Esophagus squamous epithelium (tissue), 4 donors: Measurements from ENCODE around the gene DDOST.

ENCODE experiments used
- POLR2A ChIP-seq, 4 donors: fragments of 450-650 bp; IDR thresholded peaks; one replicate each; pipeline ENCODE4 v1.6.1; 2017; ENCODE audit warnings: antibody characterized with exemption in 4 of 4, mild to moderate bottlenecking in 4 of 4, moderate library complexity in 3 of 4
- TF ChIP-seq, protein P1 (sequence below), 6 experiments: fragments of 450-650 bp in 4 of 6; fragments of 200-600 bp in 2 of 6; sonication (generic) in 2 of 6; IDR thresholded peaks; one replicate each; pipeline ENCODE4 v1.5.1; 2016 to 2019; ENCODE audit warnings: antibody characterized with exemption in 6 of 6, mild to moderate bottlenecking in 4 of 6, moderate library complexity in 4 of 6

DNA sequence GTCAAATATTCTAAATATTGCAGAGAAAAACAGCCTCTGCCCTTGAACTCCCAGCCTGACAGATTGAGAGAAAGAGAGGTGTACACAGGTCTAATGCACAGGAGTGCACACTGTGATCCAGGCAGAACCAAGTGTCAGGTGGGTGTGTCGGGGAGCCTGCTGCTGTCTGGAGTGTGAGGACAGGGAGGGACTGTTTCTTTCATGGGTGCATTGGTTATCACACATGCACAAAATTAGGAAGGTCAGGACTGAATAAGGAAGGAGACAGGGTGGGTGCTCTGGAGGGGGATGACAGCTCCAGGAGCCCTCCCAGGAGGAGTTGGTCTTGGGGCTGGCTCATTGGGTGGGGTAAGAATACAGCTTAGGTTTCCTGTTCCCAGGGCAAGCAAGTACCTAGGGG, 41.2 kb downstream of the DDOST start:
- TF ChIP-seq, protein P1, sequence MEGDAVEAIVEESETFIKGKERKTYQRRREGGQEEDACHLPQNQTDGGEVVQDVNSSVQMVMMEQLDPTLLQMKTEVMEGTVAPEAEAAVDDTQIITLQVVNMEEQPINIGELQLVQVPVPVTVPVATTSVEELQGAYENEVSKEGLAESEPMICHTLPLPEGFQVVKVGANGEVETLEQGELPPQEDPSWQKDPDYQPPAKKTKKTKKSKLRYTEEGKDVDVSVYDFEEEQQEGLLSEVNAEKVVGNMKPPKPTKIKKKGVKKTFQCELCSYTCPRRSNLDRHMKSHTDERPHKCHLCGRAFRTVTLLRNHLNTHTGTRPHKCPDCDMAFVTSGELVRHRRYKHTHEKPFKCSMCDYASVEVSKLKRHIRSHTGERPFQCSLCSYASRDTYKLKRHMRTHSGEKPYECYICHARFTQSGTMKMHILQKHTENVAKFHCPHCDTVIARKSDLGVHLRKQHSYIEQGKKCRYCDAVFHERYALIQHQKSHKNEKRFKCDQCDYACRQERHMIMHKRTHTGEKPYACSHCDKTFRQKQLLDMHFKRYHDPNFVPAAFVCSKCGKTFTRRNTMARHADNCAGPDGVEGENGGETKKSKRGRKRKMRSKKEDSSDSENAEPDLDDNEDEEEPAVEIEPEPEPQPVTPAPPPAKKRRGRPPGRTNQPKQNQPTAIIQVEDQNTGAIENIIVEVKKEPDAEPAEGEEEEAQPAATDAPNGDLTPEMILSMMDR (IDR thresholded peaks at IDR 0.05), result no peak
- no peak for TF ChIP-seq POLR2A (IDR thresholded peaks at IDR 0.05)
